Stimulated activated CD8-positive, alpha-beta memory T cell treated with anti-CD3 and anti-CD28 coated beads, Interleukin-4, amount 100 ng/mL, for 4 hours (primary cell): Measurements from ENCODE around the gene GGCT.

ENCODE experiments used
- DNase-seq, 2 donors: peaks; one replicate each; pipeline ENCODE4 v3.0.0-alpha.2; 2020; ENCODE audit warnings: low read depth in 2 of 2, low spot score in 1 of 2

GGCT gene

GRCh38 chr7:30465046-30465810 lies 39.4 kb downstream of the GGCT start:
- no peak for DNase-seq

- DNase-seq, result no peak
Measured at GRCh38 chr7:30464231-30464671, 40.4 kb downstream of the GGCT start.

GRCh38 chr7:30463405-30464145 lies 41.1 kb downstream of the GGCT start:
- DNase-seq, result no peak

- no peak for DNase-seq
Measured at GRCh38 chr7:30462179-30462578, 42.5 kb downstream of the GGCT start.

- DNase-seq, result no peak
Measured at GRCh38 chr7:30460246-30460633, 44.4 kb downstream of the GGCT start.

- no peak for DNase-seq
Measured at GRCh38 chr7:30459591-30460245, 44.9 kb downstream of the GGCT start.

GRCh38 chr7:30458311-30458710 lies 46.3 kb downstream of the GGCT start:
- no peak for DNase-seq

- DNase-seq, result no peak
Measured at GRCh38 chr7:30453921-30454320, 50.7 kb downstream of the GGCT start.

- no peak for DNase-seq
Measured at GRCh38 chr7:30453016-30453415, 51.6 kb downstream of the GGCT start.

- DNase-seq, result no peak
Measured at GRCh38 chr7:30452280-30452930, 52.2 kb downstream of the GGCT start.

- DNase-seq, result no peak
Measured at GRCh38 chr7:30451539-30452279, 52.9 kb downstream of the GGCT start.

- DNase-seq, result no peak
Measured at GRCh38 chr7:30450983-30451497, 53.6 kb downstream of the GGCT start.

- DNase-seq, result no peak
Measured at GRCh38 chr7:30450240-30450982, 54.2 kb downstream of the GGCT start.

GRCh38 chr7:30448461-30449189 lies 56.0 kb downstream of the GGCT start:
- DNase-seq, result no peak

- no peak for DNase-seq
Measured at GRCh38 chr7:30447466-30447865, 57.2 kb downstream of the GGCT start.
